ENCODE data around the gene DNAJB4.

GRCh38 chr1:78045926-78046778 lies 41.4 kb downstream of the DNAJB4 start, which contains the start of gene GIPC2:
- TF ChIP-seq CTCF (IDR thresholded peaks at IDR 0.05) (no peak), POLR2A (IDR thresholded peaks at IDR 0.05) (no peak), EP300 (IDR thresholded peaks at IDR 0.05) (no peak), POLR2AphosphoS5 (IDR thresholded peaks at IDR 0.05) (no peak)
